HG03342 (cell line): ENCODE results near the gene ZBTB40.

ENCODE experiments used
- ATAC-seq: cut with Tn5 transposase; IDR thresholded peaks from one replicate; pipeline ENCODE4 v1.9.1; 2021; ENCODE audit warnings: mild to moderate bottlenecking, moderate library complexity; ENCODE audit not compliant: unreplicated experiment

The ZBTB40 gene

GRCh38 chr1:22431965-22432364 is 19.7 kb upstream of the ZBTB40 start:
- no peak for ATAC-seq

- ATAC-seq: no peak
Measured at GRCh38 chr1:22434717-22435116, 16.9 kb upstream of the ZBTB40 start.

GRCh38 chr1:22436948-22437347 is 14.7 kb upstream of the ZBTB40 start:
- ATAC-seq: no peak

DNA sequence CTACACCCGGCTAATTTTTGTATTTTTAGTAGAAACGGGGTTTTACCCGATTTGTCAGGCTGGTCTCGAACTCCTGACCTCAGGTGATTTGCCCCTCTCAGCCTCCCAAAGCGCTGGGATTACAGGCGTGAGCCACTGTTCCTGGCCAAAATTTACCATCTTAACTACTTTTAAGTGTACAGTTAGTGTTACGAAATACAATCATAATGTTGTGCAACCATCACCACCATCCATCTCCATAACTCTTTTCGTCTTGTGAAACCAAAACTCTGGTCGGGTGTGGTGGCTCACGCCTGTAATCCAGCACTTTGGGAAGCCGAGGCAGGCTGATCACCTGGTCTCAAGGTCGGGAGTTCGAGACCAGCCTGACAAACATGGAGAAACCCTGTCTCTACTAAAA is 14.1 kb upstream of the ZBTB40 start:
- ATAC-seq: no peak

- ATAC-seq: no peak
Measured at GRCh38 chr1:22440582-22440981, 11.1 kb upstream of the ZBTB40 start.

GRCh38 chr1:22442212-22442894 is 9.3 kb upstream of the ZBTB40 start:
- ATAC-seq: no peak

GRCh38 chr1:22443332-22443731 is 8.3 kb upstream of the ZBTB40 start:
- no peak for ATAC-seq

DNA sequence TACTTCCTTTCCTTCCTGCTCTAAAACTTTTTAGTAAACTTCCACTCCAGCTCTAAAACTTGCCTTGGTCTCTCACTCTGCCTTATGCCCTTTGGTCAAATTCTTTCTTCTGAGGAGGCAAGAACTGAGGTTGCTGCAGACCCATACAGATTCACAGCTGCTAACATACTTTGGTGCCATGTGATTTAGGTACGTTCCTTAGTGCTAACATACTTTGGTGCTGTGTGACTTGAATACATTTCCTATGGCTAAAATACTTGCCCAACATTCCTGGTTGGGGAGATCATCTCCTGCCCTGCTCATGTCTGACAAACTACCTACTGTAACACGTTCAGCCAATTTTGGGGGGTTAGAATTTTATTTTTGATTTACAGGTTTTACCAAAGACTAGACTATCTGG is 6.8 kb upstream of the ZBTB40 start:
- ATAC-seq: no peak

DNA sequence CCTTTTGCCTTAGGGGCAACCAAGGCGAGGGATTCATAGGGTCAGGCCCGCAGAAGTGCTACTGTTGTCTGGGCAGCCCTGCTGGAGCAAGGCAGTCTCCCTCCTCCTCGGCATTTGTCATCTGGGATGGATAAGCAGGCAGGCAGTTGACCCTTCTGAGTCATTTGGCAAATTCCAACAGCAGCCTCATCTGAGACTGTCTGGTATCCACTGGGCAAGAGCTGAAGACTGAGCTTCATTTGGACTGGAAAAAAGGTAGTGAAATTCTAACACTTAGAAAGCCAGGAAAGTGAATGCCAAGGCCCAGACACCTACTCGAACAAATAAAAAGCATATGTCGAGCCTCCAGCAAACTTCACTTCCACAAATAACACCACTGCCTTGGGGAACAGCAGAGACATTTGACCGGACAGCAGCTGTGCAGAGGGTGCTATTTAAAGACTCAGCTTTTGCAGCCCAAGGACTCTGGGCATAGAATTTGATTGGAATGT is 4.0 kb upstream of the ZBTB40 start:
- ATAC-seq: no peak

DNA sequence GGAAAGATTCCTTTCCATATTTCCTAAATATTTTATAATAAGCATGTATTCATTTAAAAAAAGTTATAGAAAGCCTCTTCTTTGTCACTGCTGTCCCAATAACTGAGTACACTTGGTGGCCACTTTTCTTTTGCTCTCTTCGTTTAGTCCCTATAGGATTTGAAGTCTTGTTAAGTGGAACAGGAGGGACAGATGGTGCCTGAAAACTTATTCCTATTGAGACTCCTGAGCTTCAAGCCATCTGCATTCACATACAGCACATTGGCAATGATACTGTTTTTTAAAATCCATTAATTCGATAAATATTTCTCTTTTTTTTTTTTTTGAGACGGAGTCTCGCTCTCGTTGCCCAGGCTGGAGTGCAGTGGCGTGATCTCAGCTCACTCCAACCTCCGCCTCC is 2.0 kb upstream of the ZBTB40 start:
- no peak for ATAC-seq

DNA sequence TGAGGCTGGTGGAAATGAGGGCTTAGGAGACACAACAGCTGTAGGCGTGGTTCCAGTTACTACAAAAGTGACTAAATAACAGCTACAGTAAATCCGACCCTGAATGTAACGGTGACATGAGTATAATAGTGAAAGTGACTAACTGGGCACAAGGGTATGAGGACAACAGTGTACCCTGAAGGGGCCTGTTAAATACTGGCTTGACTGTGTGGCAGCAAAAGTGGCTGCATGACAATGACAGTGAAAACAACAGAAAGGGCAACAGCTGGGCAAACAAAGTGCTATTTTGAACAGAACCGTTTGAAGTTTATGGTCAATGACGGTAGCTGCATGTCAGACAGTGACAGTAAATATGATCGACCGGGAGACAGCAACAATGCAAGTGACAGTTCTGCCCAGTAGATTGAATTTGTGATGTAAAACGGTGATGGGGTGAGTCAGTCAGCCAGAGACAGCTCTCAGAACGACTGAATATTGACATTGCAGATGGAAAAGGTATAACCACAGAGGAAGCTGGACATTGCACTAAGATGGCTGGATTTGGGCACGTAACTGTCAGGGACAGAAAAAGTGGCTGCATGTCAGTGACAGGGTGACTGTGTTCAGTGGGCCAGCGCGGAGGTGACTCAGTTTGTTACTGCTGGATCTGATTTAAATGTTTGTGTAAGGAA is 1.2 kb upstream of the ZBTB40 start:
- ATAC-seq: no peak

- ATAC-seq: peak; percentile 17
Measured at GRCh38 chr1:22452481-22452957, 868 bp downstream of the ZBTB40 start.

GRCh38 chr1:22453181-22453580 is 1.5 kb downstream of the ZBTB40 start:
- no peak for ATAC-seq

DNA sequence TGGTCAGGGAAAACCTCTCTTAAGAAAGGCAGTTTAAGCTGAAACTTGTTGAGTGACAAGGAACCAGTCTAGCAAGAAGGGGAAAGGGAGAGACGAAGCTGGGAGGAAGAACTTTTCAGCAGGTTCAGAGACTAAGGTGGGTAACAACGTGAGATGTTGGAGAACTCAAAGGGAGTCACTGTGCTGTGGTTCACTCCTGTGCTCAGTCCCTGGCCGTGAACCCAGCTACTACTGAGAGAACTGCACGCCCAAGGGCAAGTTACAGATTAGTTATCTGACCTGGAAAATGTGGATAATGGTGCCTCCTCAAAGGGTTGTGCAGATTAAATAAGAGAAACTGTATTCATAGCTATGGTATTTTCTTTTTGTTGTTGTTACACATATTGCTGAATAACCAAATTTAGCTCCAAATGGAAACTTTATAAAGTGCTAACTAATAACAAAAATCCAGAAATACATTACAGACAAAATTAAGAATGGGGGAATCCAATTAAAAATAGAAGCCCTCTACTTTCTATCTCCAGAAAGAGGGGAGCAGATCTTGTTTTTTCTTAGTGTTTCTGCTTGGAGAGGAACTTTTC is 2.9 kb downstream of the ZBTB40 start:
- ATAC-seq: no peak

DNA sequence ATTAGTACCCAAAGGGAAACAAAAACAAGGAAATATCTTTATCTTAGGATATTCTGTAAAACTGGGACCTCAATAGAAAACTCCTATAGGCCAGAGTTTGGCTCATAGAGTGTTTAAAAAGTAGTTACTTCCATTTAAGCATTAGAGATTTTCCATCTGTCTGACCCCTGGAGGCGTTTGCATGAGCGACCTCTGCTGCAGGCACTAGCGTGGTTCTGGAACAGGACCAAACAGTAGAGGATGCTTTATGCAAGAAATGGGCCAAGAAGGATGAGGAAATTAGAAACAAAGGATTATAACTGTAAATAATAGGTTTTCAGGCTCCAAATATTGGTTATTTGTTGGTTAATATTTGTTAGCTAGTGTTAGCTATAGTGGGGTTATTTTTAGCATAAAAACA is 5.7 kb downstream of the ZBTB40 start:
- no peak for ATAC-seq

DNA sequence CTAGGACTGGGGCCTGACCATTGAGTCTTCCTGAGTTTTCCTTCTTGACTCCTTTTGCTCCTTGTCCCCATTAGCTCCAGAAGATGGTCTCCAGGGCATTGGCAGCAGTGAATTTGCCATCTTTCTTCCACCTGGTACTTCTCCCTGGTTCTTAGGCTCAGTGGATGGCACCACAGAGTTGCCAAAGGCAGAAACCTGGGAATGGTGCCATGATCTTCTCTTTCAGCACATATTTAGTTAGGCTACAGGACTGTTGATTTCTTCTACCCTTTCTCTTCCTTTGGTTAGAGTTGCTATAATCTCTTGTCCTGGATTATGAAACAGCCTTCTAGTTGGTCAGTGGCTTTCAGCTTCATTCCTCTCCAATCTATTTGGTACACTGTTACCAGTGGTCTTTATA is 6.2 kb downstream of the ZBTB40 start:
- no peak for ATAC-seq

DNA sequence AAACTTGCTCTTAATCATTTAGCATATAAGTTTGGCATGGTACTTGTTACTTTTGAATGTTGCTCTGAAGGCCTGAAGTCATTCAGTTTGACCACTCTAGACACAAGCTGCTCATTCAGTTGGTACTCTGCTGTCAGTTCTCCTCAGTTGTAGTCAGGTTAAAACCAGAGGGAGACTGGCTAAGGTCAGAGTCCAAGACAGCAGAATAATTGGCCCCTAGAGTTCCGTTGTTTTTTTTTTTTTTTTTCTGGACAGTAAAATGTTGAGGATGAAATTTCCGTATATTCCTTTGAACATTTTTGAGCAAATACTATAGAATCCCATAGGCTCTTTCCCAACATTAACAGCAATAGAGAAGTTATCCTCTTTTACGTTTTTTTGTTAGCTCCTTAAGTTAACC is 9.4 kb downstream of the ZBTB40 start:
- no peak for ATAC-seq

- no peak for ATAC-seq
Measured at GRCh38 chr1:22461678-22462527, 10.3 kb downstream of the ZBTB40 start.

- ATAC-seq: no peak
Measured at GRCh38 chr1:22462928-22463327, 11.3 kb downstream of the ZBTB40 start.

DNA sequence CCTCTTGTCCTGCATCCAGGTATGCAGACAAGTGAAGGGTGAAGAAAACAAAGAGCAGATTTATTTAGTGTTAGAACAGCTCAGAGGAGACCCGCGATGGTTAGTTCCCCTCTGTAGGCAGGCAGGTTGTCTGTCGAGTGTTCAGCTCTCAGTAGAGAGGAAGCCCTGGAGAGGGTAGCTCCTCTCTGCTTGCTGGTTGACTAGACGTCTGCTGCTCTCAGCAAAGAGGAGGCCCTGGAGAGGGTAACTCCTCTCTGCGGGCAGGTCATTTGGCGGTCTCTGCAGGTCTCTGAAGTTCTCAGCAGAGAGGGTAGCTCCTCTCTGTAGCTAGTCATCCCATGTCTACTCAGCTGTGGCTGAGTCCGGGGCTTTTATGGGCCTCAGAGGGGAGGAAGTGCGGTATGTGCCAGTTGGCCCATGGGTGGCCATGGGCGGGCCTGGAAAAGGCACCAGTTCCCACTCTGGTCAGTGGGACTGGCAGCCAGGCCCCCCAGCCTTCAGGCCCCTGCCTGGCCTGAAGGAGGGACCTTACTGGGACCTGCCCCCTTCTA is 13.4 kb downstream of the ZBTB40 start:
- no peak for ATAC-seq

DNA sequence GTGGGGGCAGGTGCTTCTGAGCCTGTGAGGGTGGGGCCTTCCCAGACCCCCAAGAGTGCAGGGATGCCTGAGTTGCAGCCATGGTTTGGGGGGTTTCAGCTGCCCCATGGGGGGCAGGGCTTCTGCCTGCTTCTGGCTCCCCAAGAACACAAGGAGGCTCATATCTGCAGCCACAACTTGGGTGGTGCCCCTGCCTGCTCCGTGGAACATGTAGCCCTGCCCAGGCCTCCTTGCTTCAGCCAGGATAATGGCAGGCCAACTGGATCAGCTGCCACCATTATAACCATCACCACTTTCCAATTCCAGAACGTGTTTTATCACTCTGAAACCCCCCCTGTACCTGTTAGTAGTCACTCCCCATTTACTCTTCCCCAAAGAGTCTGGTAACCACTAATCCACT is 14.0 kb downstream of the ZBTB40 start:
- no peak for ATAC-seq
